ENCODE data around the gene BIRC2.
A peak's percentile ranks its signal among the peaks of the same experiment; 100 is the strongest.
"Not testable (repeated sequence)": the region's sequence is repeated elsewhere in the genome, so short reads cannot be mapped to it uniquely, and the experiment has no call there.

Gene BIRC2

GRCh38 chr11:102332611-102332994 lies 14.4 kb upstream of the BIRC2 start:
- Mint-ChIP-seq H3K27ac (peak overlapping the region; percentile 39 to 75), H3K4me1 (ENCODE audit: low read depth in 2 of 2) (peaks cover 0 to 3% of the 10 kb centered on the region in 2 donors), H3K27me3 (no peaks in the 10 kb centered on the region), H3K36me3 (ENCODE audit: insufficient read depth) (peaks cover 94% of the 10 kb centered on the region), H3K4me3 (no peak overlapping the region), H3K9me3 (no peaks in the 10 kb centered on the region)
- no peak for DNase-seq
- ATAC-seq (replicated peaks): no peak

- ATAC-seq (replicated peaks): no peak
- Mint-ChIP-seq H3K36me3 (ENCODE audit: insufficient read depth) (peaks cover 50% of the 10 kb centered on the region), H3K27me3 (no peaks in the 10 kb centered on the region), H3K9me3 (no peaks in the 10 kb centered on the region), H3K4me3 (no peak overlapping the region), H3K4me1 (ENCODE audit: low read depth in 2 of 2) (peaks cover 4 to 9% of the 10 kb centered on the region in 2 donors), H3K27ac (peak overlapping the region; percentile 32 to 79)
- no peak for DNase-seq
Observed at GRCh38 chr11:102338479-102339010, 8.5 kb upstream of the BIRC2 start.

- H3K36me3 Mint-ChIP-seq (ENCODE audit: insufficient read depth): peaks cover 34% of the 10 kb centered on the region
- ATAC-seq (replicated peaks); DNase-seq; H3K27ac Mint-ChIP-seq; H3K4me3 Mint-ChIP-seq; H3K27me3 Mint-ChIP-seq; H3K9me3 Mint-ChIP-seq: not testable (repeated sequence)
- H3K4me1 Mint-ChIP-seq (ENCODE audit: low read depth in 2 of 2): peaks cover 8 to 16% of the 10 kb centered on the region in 2 donors
Observed at GRCh38 chr11:102341311-102341710, 5.7 kb upstream of the BIRC2 start.

- H3K27me3 Mint-ChIP-seq: no peaks in the 10 kb centered on the region
- H3K27ac Mint-ChIP-seq: no peak overlapping the region
- DNase-seq: peak; percentile 71 to 77 (median 73)
- peaks cover 8 to 20% of the 10 kb centered on the region in 2 donors for H3K4me1 Mint-ChIP-seq (ENCODE audit: low read depth in 2 of 2)
- no peaks in the 10 kb centered on the region for H3K9me3 Mint-ChIP-seq
- H3K36me3 Mint-ChIP-seq (ENCODE audit: insufficient read depth): peaks cover 34% of the 10 kb centered on the region
- peak; percentile 21 for ATAC-seq (replicated peaks)
- no peak overlapping the region for H3K4me3 Mint-ChIP-seq
Observed at GRCh38 chr11:102341844-102342318, 5.1 kb upstream of the BIRC2 start.

- Mint-ChIP-seq H3K27me3 (no peaks in the 10 kb centered on the region), H3K4me3 (no peak overlapping the region), H3K9me3 (no peaks in the 10 kb centered on the region), H3K4me1 (ENCODE audit: low read depth in 2 of 2) (peaks cover 16 to 33% of the 10 kb centered on the region in 2 donors), H3K36me3 (ENCODE audit: insufficient read depth) (peaks cover 35% of the 10 kb centered on the region), H3K27ac (peak overlapping the region in 1 of 2 donors; percentile 32)
- no peak for DNase-seq
- ATAC-seq (replicated peaks): no peak
Observed at GRCh38 chr11:102343809-102344208, 3.2 kb upstream of the BIRC2 start.

GRCh38 chr11:102345904-102346303 lies 1.1 kb upstream of the BIRC2 start:
- Mint-ChIP-seq H3K4me1 (ENCODE audit: low read depth in 2 of 2) (peaks cover 19 to 43% of the 10 kb centered on the region in 2 donors), H3K36me3 (ENCODE audit: insufficient read depth) (peaks cover 40% of the 10 kb centered on the region), H3K27me3 (no peaks in the 10 kb centered on the region), H3K27ac (peak overlapping the region; percentile 99 to 100), H3K9me3 (no peaks in the 10 kb centered on the region), H3K4me3 (peak overlapping the region; percentile 94 to 98)
- DNase-seq (peak in 1 of 3 experiments; percentile 12), ATAC-seq (replicated peaks) (no peak)

- Mint-ChIP-seq H3K9me3 (no peaks in the 10 kb centered on the region), H3K36me3 (ENCODE audit: insufficient read depth) (peaks cover 45% of the 10 kb centered on the region), H3K27ac (peak overlapping the region; percentile 99 to 100), H3K4me3 (peak overlapping the region; percentile 94 to 98), H3K4me1 (ENCODE audit: low read depth in 2 of 2) (peaks cover 19 to 43% of the 10 kb centered on the region in 2 donors), H3K27me3 (no peaks in the 10 kb centered on the region)
- DNase-seq (no peak), ATAC-seq (replicated peaks) (no peak)
Observed at GRCh38 chr11:102346456-102346747, 612 bp upstream of the BIRC2 start.

- no peak for ATAC-seq (replicated peaks)
- peak overlapping the region; percentile 94 to 98 for H3K4me3 Mint-ChIP-seq
- H3K27me3 Mint-ChIP-seq: no peaks in the 10 kb centered on the region
- peak in 2 of 3 experiments; percentile 14 to 31 for DNase-seq
- H3K27ac Mint-ChIP-seq: peak overlapping the region; percentile 99 to 100
- H3K36me3 Mint-ChIP-seq (ENCODE audit: insufficient read depth): peaks cover 49% of the 10 kb centered on the region
- peaks cover 16 to 38% of the 10 kb centered on the region in 2 donors for H3K4me1 Mint-ChIP-seq (ENCODE audit: low read depth in 2 of 2)
- no peaks in the 10 kb centered on the region for H3K9me3 Mint-ChIP-seq
Observed at GRCh38 chr11:102347462-102348370, 702 bp downstream of the BIRC2 start.

- DNase-seq (no peak), ATAC-seq (replicated peaks) (no peak)
- Mint-ChIP-seq H3K9me3 (no peaks in the 10 kb centered on the region), H3K27ac (peak overlapping the region; percentile 2 to 70), H3K4me1 (ENCODE audit: low read depth in 2 of 2) (peaks cover 25 to 70% of the 10 kb centered on the region in 2 donors), H3K27me3 (no peaks in the 10 kb centered on the region), H3K4me3 (no peak overlapping the region), H3K36me3 (ENCODE audit: insufficient read depth) (peaks cover 43% of the 10 kb centered on the region)
Observed at GRCh38 chr11:102357116-102357515, 10.1 kb downstream of the BIRC2 start.

- Mint-ChIP-seq H3K27me3 (no peaks in the 10 kb centered on the region), H3K27ac (peak overlapping the region in 1 of 2 donors; percentile 90), H3K9me3 (no peaks in the 10 kb centered on the region), H3K4me3 (no peak overlapping the region), H3K4me1 (ENCODE audit: low read depth in 2 of 2) (peaks cover 25 to 60% of the 10 kb centered on the region in 2 donors), H3K36me3 (ENCODE audit: insufficient read depth) (peaks cover 49% of the 10 kb centered on the region)
- no peak for ATAC-seq (replicated peaks)
- no peak for DNase-seq
Observed at GRCh38 chr11:102359372-102359771, 12.4 kb downstream of the BIRC2 start.

- ATAC-seq (replicated peaks): peak; percentile 34
- H3K9me3 Mint-ChIP-seq: no peaks in the 10 kb centered on the region
Observed at GRCh38 chr11:102360681-102361080, 13.7 kb downstream of the BIRC2 start.

GRCh38 chr11:102361086-102362031 lies 14.3 kb downstream of the BIRC2 start:
- Mint-ChIP-seq H3K27me3 (no peaks in the 10 kb centered on the region), H3K4me1 (ENCODE audit: low read depth in 2 of 2) (peaks cover 22 to 47% of the 10 kb centered on the region in 2 donors), H3K9me3 (no peaks in the 10 kb centered on the region), H3K36me3 (ENCODE audit: insufficient read depth) (peaks cover 52% of the 10 kb centered on the region), H3K27ac (peak overlapping the region; percentile 90 to 93), H3K4me3 (peak overlapping the region; percentile 58 to 69)
- ATAC-seq (replicated peaks) (peak; percentile 86), DNase-seq (peak in 2 of 3 experiments; percentile 24 to 31)

More at GRCh38 chr11:102360681-102361080, 13.7 kb downstream of the BIRC2 start:
- peaks cover 22 to 47% of the 10 kb centered on the region in 2 donors for H3K4me1 Mint-ChIP-seq (ENCODE audit: low read depth in 2 of 2)
- peaks cover 52% of the 10 kb centered on the region for H3K36me3 Mint-ChIP-seq (ENCODE audit: insufficient read depth)
- peak overlapping the region; percentile 90 to 93 for H3K27ac Mint-ChIP-seq
- H3K4me3 Mint-ChIP-seq: peak overlapping the region; percentile 58 to 69
- H3K27me3 Mint-ChIP-seq: no peaks in the 10 kb centered on the region
- no peak for DNase-seq

GRCh38 chr11:102364991-102365390 lies 18.0 kb downstream of the BIRC2 start:
- no peak for ATAC-seq (replicated peaks)
- H3K27me3 Mint-ChIP-seq: no peaks in the 10 kb centered on the region
- H3K36me3 Mint-ChIP-seq (ENCODE audit: insufficient read depth): peaks cover 66% of the 10 kb centered on the region
- no peak for DNase-seq
- H3K4me1 Mint-ChIP-seq (ENCODE audit: low read depth in 2 of 2): peaks cover 25 to 43% of the 10 kb centered on the region in 2 donors
- no peak overlapping the region for H3K4me3 Mint-ChIP-seq
- no peaks in the 10 kb centered on the region for H3K9me3 Mint-ChIP-seq
- H3K27ac Mint-ChIP-seq: no peak overlapping the region

All from effector memory CD8-positive, alpha-beta T cell (primary cell).